AG09319 (cell line): ENCODE measurements around the gene SLMAP.

Source experiments
- DNase-seq: peaks from one replicate; pipeline ENCODE4 v3.0.0-alpha.2; 2010; ENCODE audit warnings: low read depth; ENCODE audit errors: extremely low read depth
- TF ChIP-seq, protein P1 (sequence below): IDR thresholded peaks from 2 replicates; pipeline ENCODE4 v1.5.1; 2011; ENCODE audit warnings: low read depth, mild to moderate bottlenecking, inconsistent platforms, low read length, moderate library complexity

Gene SLMAP

DNA sequence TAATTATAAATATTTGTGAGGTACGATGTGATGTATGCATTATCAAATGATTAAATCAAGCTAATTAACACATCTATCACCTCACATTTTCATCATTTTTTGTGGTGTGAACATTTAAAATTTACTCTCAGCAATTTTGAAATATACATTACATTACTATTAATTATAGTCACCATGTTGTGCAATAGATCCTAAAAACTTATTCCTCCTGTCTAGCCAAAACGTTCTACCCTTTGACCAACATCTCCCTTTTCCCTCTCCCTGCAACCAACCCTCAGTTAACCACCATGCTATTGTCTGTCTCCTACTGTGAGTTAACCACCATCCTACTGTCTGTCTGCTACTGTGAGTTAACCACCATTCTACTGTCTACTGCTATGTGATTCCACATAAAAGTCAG is 20.7 kb upstream of the SLMAP start:
- DNase-seq = no peak
- TF ChIP-seq, protein P1, sequence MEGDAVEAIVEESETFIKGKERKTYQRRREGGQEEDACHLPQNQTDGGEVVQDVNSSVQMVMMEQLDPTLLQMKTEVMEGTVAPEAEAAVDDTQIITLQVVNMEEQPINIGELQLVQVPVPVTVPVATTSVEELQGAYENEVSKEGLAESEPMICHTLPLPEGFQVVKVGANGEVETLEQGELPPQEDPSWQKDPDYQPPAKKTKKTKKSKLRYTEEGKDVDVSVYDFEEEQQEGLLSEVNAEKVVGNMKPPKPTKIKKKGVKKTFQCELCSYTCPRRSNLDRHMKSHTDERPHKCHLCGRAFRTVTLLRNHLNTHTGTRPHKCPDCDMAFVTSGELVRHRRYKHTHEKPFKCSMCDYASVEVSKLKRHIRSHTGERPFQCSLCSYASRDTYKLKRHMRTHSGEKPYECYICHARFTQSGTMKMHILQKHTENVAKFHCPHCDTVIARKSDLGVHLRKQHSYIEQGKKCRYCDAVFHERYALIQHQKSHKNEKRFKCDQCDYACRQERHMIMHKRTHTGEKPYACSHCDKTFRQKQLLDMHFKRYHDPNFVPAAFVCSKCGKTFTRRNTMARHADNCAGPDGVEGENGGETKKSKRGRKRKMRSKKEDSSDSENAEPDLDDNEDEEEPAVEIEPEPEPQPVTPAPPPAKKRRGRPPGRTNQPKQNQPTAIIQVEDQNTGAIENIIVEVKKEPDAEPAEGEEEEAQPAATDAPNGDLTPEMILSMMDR = no peak

DNA sequence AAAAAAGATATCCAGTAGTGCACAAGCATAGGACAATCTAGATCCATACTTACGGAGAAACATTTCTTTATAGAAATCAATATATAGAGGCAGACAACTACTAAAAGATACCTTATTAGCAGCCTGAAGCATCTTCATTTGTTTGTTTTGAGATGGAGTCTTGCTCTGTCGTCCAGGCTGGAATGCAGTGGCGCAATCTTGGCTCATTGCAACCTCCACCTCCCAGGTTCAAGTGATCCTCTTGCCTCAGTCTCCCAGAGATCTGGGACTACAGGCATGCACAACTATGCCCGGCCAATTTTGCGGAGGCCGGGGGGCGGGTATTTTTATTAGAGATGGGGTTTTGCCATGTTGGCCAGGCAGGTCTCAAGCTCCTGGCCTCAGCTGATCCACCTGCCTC is 18.3 kb upstream of the SLMAP start:
- DNase-seq = no peak
- TF ChIP-seq, protein P1 = no peak

DNA sequence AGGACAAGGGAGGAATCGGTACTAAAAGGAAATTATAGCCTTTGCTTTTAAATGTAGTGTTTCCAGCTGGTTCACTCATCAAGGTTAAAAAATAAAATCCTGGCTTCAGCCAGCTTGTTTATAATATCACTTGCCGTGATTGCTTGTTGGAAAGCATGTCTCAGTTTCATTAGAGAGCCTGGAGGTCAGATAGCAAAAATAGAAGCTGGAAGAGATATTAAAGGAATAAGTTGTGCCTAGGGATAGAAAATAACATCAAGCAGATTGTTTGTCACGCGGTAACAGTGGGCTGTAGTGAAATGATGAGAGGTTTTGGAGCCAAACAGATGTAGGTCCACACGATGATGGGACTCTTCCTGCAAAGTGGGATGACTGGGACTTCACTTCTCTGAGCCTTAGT is 17.7 kb upstream of the SLMAP start:
- no peak for DNase-seq
- TF ChIP-seq, protein P1 = no peak

DNA sequence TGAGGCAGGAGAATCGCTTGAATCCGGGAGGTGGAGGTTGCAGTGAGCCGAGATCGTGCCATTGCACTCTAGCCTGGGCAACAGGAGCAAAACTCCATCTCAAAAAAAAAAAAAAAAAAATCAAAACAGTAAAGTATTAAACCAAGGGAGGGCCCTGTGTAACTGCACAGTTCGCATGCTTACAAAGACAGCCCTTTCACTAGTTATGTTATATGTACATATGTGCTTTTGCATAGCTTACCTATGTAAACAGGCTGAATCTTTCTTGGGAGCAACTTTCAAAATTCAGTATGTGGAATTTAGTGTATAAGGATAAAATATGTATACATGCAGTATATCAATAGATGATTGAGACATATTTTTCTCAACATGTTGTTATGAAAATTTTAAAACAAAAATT is 16.1 kb upstream of the SLMAP start:
- DNase-seq = no peak
- TF ChIP-seq, protein P1 = no peak

DNA sequence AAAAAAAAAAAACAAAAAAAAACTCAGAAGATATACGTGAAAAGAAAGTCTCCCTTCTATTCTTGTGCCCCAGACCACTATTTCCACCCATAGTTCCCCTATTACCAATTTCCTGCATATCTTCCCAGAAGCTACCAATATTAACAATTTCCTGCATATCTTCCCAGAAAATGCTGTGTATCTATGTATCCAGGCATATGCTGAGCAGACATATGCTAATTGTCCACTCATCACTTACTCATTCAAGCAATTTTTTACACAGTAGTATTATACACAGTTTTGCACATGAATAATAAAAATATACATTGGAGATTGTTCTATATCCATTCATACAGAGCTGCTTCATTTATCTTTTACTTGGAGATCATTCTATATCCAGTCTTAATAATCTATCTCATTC is 12.6 kb upstream of the SLMAP start:
- no peak for DNase-seq
- TF ChIP-seq, protein P1 = no peak

DNA sequence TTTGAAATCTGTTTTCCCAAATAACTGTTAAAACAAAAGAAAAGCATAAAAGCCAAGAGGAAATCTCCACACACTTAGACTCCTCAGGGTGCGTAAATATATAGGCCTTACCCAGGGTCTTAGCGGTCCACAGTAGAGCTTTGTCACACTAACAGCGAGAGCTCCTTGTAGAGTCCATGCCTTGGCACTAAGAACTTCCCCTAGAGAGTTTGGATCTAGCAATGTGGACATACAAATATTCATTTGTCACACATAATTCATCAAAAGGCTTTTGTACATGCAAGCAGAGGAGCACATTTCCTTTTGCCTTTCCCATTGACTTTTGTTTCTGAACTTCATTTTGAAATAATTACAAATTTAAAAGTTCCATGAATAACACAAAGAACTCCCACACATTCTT is 11.0 kb upstream of the SLMAP start:
- TF ChIP-seq, protein P1 = no peak
- no peak for DNase-seq

DNA sequence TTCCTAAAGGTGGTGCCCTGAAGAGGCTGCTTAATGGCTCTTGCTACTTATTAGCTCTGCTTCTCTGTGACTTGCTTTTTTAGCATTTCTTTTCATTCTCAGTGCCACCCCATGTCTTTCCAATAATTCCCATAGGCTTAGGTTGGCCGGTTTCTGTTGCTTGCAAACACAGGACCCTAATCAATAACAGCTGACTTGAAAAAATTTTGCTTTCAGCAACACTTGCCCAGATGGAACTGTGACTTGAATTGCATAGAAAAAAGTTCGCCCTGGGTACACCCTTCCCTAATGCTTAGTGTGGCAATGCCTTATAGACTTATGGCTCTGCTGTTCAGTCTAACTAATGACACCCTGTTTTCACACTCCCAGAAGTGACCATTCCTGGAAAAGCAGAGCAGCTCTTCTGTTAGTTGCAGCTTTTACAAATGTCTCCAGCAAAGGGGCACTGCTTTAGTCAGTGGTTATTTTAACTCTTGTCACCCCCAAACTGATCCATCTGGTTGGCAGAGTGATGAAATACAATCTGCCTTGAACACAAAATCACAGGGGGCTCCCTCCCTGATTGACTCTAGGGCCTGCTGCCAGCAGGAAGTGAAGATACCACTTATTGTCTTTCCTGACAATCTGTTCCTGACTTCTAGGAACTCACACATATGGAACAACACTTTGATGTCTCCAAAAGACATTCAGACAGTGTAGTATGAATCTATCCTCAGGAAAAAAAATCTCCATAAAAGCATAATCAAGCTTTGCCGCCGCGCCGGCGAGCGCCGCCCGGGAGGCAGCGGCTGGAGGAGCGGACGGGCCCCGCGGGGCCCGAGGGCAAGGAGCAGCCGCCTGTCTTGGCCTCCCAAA is 9.7 kb upstream of the SLMAP start:
- TF ChIP-seq, protein P1 = no peak
- no peak for DNase-seq
